DMS79 (cell line): ENCODE data around the gene LRRFIP1.
A peak's percentile ranks its signal among the peaks of the same experiment; 100 is the strongest.
"Not testable (repeated sequence)": the region's sequence is repeated elsewhere in the genome, so short reads cannot be mapped to it uniquely, and the experiment has no call there.

ENCODE experiments used
- DNase-seq: peaks from one replicate; lab custom pipeline; 2025; lab: John Stamatoyannopoulos, UW

Gene LRRFIP1, protein sequence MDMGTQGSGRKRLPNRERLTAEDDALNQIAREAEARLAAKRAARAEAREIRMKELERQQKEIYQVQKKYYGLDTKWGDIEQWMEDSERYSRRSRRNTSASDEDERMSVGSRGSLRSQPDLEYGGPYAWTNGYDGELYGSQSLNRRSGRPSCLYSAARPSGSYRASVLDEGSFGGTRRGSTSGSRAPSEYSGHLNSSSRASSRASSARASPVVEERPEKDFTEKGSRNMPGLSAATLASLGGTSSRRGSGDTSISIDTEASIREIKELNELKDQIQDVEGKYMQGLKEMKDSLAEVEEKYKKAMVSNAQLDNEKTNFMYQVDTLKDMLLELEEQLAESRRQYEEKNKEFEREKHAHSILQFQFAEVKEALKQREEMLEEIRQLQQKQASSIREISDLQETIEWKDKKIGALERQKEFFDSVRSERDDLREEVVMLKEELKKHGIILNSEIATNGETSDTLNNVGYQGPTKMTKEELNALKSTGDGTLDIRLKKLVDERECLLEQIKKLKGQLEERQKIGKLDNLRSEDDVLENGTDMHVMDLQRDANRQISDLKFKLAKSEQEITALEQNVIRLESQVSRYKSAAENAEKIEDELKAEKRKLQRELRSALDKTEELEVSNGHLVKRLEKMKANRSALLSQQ

DNA sequence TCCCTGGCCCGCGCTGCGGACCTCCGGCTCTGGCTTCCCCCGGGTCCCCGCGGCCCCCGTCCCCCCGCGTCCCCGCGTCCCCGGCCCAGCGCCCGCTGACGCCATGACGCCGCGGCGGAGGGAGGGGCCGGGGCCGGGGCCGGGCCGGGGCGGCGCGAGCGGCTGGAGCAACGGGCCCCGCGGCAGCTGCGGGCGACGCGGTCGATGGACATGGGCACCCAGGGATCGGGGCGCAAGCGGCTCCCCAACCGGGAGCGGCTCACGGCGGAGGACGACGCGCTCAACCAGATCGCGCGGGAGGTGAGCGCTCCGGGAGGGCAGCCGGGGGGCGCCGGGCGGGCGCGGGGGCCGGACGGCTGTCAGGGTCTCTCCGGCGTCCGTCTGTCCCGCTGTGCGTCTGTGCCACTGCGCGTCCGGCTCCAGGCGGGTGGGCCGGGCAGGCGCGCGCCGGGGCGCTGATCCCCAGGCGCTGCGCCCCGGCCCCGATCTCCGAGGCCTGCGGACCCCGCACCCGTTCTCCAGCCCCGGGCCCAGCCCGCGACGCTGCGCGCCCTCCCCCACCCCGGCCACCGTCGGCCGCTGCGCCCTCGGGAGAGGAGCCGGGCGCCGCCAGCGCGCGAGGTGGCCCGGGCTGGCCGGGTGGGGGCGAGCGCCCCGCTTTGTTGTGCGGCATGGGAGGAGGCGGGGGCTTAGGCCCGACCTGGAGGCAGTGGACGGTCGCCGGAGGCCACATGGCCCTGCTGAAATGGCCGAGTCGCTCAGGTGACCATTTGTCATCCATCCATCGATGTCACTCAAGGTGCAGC is at the start of gene LRRFIP1:
LRRFIP1 (plus strand) TSS at position 147 of the 806 bp plus-strand sequence; CDS start at position 205, 58 bp downstream.
- no peak for DNase-seq

DNA sequence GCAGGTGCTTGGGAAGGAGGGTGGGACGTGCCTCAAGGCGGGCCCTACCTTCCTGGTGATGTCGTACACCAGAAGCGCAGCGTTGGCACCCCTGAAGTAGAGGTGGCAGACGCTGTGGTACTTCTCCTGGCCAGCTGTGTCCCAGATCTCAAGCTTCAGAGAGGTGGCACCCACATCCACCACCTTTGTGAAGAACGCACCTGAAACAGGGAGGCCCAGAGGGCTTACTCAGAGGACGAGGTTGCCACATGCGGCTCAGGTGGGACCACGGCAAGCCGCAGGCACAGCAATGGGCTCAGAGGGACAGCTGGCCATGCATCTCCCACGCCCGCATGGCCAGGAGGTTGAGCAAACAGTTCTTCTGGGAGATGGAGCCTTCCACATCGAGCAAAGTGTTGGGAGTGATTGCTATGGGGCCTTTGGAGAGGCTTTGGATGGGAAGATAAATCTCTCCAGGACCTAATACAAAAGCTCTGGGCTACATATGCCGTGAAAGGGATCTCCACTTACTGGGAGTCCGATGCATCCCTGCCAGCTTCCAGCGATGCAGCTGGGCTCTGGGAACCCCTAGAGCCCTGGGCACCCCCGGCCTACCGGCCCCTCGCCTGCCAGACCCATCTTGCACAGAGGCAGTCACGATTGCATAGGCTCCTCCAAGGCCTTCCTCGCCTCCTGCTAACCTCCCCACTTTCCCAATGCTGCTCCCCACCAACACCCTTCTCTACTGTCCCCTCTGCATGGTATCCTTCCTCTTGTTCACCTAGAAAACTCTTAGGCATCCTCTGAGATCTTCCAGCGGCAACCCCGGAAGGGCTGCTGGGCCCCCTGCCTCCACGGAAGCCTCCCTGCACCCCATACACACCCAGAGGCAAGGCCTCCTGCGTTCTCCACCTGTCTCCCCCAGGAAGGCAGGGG is 49.2 kb upstream of the LRRFIP1 start:
- DNase-seq, result no peak

DNA sequence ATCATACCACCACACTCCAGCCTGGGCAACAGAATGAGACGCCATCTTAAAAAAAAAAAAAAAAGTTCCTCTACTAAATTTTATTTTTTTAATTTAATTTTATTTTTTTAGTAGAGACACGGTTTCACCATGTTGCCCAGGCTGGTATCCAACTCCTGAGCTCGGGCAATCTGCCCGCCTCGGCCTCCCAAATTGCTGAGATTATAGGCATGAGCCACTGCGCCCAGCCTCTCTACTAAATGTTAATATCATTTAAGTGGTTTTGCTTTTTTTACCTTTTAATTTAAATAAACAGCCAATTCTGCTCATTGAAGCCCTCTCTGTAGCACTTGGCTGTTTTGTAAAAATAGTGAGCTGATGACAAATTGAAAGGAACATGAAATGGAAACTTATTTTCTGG is 46.1 kb upstream of the LRRFIP1 start:
- DNase-seq, result no peak

DNA sequence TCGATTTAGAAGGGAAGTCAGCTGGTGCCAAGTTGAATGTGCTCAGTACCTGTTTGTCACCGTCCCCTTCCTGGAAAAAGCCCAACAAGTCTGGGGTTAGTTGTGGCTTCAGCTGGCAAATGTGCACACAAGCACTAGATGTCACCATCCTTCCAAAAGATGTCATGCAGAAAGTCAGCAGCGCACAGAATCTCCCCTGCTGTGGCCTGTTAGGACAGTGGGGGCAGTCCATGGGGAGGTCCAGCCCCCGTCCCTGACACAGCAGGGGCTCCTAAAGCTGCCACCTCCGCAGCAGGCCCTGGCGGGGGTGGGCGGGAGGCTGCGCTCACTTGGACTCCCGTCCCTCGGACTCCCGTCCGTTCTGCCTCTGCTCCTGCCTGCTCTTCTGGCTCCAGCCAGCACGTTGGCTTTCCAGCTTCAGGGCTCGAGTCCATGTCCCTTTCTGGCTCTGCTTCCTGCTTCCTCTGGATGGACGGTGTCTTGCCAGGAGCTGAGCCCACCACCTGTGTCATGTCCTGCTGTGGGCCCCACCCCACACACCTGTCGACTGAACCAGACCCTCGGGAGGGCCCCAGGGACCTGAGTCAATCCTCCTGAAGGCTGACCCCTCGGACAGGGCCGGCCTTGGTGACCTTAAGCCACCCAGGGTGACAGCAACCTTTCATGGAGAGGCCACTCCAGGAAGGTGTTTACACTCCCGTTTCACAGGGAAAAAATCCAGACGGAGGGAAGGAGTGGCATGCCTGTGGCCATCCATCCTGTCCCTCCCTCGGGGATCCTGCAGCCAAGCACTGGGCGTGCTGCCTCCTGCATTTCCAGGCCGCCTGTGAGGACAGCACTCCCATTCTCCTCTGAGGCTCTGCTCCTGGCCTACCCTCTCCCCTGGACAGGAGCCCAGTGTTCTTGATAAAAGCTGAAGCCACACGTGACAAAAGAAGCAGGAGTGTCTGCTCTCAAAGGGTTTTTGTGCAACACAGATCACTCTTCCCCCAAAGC is 45.3 kb upstream of the LRRFIP1 start:
- peak; percentile 29 for DNase-seq

DNA sequence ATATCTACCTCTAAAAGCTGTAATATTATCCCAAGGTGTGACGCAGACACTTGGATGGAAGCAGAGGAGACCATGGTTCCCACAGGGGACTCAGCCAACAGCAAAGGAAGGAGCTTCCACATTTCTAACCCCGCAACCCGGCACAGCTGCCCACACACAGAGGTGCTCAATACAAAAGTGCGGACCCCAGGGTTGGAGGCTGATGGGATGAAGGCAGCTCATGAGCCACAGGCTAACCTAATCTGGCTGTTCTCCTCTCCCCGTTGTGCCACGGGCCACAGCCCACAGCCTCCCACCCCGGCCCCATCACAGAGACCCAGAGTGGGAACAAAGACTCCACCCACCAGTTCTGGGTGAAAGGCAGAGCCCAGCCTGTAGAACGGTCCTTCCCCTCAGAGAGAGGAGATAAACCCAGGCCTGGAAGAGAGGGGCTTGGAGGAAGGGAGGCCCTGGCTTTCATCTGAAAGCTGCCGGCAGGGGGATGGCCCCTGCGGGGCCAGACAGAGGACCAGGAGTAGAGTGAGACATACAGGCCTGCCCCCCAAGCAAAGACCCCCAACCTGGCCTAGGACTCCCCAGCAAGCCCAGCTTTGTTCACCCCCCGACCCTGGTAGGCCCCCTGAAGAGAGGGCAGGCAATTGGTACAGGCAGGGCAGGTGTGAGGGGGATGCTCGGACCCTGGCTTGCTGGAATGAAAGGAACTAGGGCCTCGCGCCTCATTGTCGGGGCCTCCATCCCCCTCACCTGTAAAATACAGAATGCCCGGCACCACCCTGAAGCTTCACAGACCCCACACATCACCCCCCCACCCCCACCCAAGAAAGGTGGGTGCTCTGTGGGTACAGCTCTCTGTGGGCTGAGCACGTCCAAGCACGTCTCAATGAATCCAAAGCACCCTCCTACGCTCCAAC is 43.7 kb upstream of the LRRFIP1 start:
- DNase-seq, result no peak

DNA sequence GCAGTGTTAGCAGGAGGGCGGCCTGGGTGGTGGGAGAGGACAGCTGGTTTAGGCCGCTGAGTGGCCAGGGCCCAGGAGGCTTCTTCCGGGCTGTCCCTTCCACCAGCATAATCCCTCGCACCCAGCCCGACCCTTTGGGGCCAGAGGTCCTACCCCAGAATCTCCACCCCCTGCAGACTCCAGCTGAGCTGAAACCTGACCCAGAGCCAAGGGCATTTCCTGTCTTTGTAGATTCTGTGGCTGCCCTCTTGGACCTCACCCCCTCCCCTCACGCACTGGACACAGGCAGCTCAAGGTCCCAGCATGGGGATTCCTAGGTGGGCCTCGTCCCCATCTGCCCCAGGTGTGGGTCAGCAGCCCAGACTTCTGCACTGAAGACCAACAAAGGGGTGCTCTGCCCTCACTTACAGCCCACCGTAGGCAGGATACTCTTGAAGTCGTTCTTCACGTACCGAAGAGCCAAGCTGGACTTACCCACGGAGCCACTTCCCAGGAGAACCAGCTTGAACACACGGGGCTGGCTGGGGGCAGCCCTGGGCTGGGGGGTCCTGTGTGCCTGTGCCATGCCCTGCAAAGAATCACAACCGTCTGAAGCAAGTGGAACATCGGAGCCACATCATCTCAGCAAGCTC is 41.7 kb upstream of the LRRFIP1 start:
- no peak for DNase-seq

DNA sequence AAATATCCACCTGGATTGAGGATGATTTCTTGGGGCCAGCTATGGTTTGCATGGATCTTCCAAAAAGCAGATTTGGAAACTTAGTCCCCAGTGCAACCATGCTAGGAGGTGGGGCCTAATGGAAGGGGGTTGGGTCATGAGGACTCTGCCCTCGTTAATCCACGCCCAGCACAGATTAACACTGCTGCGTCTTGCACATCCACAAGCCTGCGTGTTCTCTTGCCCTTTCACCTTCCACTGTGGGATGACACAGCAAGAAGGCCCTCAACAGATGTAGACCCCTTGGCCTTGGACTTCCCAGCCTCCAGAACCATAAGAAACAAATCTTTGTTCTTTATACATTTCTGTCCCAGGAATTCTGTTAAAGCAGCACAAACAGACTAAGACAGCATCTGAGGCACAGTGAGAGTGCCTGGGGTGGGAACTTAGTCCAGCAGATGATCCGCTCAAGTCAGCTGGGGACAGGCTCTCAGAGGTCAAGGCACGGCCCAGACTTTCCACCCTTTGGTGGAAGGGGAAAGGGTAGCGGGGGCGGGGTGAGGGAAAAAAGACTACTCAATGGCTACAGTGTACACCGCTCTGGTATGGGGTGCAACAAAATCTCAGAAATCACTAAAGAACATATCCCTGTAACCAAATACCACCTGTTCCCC is 39.2 kb upstream of the LRRFIP1 start:
- no peak for DNase-seq

DNA sequence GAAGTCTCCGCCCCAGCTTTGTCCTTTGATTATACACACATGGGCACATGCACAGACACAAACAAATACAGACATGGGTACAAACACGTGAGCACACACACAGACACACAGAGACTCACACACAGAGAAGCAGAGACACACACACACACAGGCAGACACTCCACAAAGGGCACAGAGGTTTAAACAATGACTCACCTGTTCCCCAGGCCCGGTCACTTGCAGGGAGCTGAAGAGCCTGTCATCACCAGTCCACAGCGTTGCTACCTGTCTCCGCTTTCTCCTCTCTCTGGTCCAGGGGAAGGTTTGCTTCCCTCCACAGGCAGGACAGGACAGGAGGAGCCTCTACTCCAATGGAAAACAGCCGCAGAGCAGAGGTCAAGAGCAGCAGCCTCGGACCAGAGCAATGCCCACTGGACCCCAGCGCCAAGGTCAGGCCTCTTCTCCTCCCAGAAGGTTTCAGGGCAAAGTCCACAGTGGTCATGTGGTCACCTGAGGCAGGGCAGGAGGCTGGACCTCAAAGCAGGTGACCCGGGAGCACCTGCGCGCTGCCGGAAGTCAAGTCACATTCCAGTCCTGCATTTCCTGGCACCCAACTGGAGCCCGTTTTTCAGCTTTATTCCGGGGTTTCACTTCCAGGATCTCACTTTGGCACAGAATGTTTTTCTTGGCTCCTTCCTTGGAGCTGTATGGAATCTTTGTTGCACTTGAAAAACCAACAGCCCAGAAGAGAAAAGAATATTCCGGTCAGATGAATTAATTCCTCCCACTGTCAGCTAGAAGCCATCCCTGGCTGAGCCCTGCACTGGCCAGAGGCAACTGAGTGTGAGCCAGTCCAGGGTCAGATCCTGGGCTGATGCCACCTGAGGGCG is 36.9 kb upstream of the LRRFIP1 start, which contains the start of gene RAB17:
RAB17 (minus strand) TSS at position 463 of the 869 bp plus-strand sequence. CDS start 4,580 bp downstream, outside the sequence.
- DNase-seq, result peak; percentile 17

DNA sequence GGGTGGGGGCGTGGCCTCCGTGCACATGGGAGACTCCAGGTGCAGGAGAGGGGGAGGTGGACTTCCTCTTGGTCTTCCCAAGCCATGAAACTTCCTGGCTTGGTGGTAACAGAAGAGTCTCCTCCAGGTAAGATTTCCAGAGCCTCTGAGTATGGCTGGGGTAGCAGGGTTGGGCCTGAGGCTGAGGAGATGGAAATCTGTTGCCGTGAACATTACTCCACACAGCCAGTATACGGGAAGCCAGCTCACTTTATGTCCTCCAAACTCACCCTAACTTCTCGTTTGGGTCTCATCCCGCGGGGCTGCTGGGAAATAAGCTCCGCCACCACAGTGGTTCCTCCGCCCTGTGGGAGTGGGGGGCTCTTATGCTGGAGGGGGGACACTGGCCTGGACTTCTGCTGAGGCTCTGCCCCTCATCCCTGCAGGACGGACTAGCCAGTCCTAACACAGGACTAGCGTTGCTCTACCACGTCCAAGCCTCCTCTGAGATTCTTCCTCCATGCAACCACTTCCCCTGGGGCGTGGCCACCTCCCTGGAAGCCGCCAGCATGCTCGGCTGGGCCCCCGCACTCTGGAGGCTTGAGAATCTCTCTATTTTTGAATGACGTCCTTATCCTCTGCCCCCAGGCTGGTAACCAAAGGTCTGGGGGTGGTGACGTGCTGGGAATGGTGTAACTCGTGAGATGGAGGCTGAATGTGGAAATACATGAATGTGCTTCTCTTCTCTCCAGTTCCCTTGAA is 36.1 kb upstream of the LRRFIP1 start:
- DNase-seq, result peak; percentile 45

DNA sequence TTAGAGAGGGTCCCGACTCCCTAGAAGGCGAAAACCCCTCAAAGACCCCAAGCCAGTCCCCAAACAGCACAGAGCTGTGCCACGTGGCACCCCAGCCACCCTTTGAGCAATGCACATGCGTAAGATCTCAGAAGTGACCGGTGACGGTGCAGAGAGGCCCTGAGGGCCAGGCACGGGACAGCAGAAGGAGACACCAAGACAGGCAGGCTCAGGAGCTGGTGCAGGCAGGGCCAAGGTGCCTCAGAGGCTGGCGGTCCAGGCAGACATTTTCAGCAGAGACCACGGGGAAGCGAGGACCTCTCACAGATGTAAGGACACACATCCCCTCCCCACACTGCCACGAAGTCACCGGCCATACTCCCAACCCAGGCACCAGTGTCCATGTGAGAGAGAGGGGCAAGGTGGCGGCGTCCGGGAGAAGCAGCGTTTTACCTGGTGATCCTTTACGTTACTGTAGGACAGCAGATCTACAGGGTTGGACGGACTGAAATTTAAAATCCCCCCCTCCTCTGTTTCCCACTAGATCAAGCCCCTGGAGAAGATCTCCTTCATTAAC is 34.9 kb upstream of the LRRFIP1 start:
- no peak for DNase-seq

DNA sequence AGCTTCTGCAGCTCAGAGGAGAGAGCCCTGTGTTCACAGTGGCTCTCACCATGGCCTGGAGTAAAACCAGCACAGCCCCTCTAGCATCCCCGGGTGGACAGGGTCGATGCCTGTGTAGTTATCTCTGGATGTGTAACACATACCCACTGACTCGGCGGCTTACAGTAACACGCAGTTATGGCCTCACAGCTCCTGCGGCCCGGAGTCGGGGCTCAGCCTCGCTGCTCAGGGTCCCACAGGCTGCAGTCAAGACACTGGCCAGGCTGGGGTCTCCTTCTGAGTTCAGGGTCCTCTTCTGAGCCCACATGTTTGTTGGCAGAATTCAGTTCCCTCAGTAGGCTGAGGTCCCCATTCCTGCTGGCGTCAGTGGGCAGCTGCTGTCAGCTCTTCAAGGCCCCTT is 34.4 kb upstream of the LRRFIP1 start:
- DNase-seq, result no peak

DNA sequence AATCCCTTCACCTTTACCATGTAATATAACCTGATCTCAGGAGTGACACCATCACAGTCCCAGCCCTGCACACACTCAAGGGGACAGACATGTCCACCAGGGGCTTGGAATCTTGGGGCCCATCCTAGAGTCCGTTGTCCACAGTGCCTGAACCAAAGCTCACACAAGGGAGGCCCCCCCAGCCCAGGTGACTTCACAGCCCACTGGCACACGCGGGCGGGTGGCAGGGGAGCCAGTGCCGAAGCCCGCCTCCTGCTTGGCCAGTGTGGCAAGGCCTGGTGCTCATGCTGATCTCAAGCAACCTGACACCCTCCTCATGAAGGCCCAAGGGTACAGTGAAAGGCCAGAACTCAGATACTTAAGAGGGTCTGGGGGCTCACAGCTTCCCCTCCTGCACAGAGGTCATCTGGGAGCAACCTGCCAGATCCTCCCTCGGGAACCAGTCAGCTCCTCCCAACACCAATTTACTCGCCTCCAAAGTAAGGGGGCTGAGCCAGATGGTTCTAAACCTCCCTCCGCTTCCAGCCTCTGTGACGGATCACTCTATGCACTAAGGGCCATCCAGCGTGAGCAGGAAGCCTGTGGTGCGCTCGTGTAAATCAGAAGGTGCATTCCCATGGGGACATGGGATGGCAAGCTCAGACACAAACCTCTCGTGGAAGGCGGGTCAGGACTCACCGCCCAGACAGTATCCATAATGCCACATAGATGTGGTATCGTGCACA is 33.6 kb upstream of the LRRFIP1 start:
- DNase-seq, result no peak

DNA sequence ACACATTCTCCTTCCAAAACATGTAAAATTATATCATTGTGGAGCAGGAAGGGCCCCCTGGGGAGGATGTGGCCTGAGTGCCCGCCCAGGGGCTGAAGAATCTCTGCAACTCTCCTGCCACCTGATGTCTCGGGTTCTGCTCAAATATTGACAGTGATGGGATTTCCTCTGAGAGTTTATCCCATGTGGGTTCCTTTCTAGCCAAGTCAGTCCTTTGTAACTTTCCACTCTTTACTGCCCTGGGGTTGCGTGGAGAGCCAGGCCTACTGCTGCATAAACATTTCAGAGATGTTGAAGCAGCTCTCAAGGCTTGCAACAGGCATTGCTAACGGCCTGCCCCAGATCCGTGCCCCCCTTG is 32.9 kb upstream of the LRRFIP1 start:
- no peak for DNase-seq

DNA sequence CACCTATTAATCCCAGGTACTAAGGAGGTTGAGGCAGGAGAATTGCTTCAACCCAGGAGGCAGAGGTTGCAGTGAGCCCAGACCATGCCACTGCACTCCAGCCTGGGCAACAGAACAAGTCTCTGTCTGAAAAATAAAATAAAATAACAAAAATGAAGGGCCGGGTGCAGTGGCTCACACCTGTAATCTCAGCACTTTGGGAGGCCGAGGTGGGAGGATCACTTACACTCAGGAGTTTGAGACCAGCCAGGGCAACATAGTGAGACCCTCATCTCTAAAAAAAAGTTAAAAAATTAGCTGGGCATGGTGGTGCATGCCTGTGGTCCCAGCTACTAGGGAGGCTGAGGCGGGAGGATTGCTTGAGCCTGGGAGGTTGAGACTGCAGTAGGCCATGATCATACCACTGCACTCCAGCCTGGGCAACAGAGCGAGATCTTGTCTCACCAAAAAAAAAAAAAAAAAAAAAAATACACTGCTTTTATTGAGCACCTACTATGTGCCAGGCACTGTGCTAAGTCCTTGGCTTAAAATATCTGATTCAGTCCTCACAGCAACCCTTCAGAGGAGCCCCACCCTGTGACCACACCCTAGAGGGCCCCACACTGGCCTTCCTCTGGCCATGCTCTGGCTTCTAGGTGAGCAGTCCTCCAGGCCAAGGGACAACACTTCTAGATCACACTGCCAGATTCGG is 31.4 kb upstream of the LRRFIP1 start:
- not testable (repeated sequence) for DNase-seq
